NB4 (cell line): ENCODE data around the gene HTR2C.

Experiments
- DNase-seq: peaks from one replicate; pipeline ENCODE4 v3.0.0; 2010; ENCODE audit warnings: low read depth
- H3K4me3 ChIP-seq: one replicate; pipeline ENCODE4 v1.5.1; 2011; ENCODE audit warnings: mild to moderate bottlenecking, low read depth, low read length, moderate library complexity
- MYC ChIP-seq: IDR thresholded peaks from 2 replicates; pipeline ENCODE4 v1.6.1; 2011; ENCODE audit warnings: low read depth, low read length
- POLR2A ChIP-seq: IDR thresholded peaks from 2 replicates; pipeline ENCODE4 v1.6.1; 2011; ENCODE audit warnings: mild to moderate bottlenecking; ENCODE audit not compliant: insufficient read length; ENCODE audit errors: extremely low read depth
- TF ChIP-seq, protein P1 (sequence below): IDR thresholded peaks from 2 replicates; pipeline ENCODE4 v1.6.1; 2011; ENCODE audit warnings: low read depth, low read length
- TF ChIP-seq, protein P2 (sequence below): IDR thresholded peaks from one replicate; pipeline ENCODE4 v1.5.1; 2012; ENCODE audit warnings: low read depth, low read length

HTR2C gene

DNA sequence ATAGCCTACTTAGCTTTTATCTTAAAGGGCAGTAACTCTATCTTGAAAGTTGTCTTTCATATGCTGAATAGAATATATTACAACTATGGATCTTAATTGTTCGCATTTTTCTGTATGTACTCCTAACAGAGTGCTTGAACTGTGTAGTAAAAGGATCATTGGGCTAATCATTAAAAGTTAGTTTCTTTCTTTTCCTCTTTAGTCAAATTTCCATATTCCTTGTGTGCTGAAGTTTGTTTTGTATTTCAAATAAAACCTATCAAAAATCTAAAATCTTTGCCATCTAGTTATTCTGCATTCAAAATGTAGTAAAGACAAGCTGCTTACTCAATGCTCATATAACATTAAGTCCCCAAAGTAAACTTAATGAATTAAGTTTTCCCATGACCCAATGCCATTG lies 182.7 kb downstream of the HTR2C start:
- no peak for TF ChIP-seq MYC
- TF ChIP-seq POLR2A: no peak
- TF ChIP-seq, protein P1, sequence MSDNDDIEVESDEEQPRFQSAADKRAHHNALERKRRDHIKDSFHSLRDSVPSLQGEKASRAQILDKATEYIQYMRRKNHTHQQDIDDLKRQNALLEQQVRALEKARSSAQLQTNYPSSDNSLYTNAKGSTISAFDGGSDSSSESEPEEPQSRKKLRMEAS: no peak
- TF ChIP-seq, protein P2, sequence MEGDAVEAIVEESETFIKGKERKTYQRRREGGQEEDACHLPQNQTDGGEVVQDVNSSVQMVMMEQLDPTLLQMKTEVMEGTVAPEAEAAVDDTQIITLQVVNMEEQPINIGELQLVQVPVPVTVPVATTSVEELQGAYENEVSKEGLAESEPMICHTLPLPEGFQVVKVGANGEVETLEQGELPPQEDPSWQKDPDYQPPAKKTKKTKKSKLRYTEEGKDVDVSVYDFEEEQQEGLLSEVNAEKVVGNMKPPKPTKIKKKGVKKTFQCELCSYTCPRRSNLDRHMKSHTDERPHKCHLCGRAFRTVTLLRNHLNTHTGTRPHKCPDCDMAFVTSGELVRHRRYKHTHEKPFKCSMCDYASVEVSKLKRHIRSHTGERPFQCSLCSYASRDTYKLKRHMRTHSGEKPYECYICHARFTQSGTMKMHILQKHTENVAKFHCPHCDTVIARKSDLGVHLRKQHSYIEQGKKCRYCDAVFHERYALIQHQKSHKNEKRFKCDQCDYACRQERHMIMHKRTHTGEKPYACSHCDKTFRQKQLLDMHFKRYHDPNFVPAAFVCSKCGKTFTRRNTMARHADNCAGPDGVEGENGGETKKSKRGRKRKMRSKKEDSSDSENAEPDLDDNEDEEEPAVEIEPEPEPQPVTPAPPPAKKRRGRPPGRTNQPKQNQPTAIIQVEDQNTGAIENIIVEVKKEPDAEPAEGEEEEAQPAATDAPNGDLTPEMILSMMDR: no peak
- no peak overlapping the region for H3K4me3 ChIP-seq
- no peak for DNase-seq

DNA sequence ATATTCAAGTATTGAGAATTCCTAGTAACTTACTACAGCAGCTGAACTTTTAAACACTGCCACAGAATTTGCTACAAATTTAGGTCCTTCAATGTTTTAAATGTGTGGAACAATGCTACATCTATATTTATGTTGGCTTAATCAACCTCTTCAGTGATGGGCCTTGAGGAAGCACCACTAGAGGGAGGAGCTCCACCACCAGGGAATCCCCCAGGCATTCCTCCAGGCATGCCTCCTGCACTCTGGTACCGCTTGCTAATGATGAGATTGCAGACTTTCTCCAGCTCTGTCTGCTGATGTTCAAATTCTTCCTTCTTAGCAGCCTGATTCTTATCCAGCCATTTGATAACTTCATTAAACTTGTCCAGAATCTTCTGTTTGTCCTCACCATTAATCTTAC lies 190.8 kb downstream of the HTR2C start:
- no peak for TF ChIP-seq MYC
- TF ChIP-seq, protein P1: no peak
- TF ChIP-seq, protein P2: no peak
- no peak for TF ChIP-seq POLR2A
- H3K4me3 ChIP-seq: no peak overlapping the region
- no peak for DNase-seq

DNA sequence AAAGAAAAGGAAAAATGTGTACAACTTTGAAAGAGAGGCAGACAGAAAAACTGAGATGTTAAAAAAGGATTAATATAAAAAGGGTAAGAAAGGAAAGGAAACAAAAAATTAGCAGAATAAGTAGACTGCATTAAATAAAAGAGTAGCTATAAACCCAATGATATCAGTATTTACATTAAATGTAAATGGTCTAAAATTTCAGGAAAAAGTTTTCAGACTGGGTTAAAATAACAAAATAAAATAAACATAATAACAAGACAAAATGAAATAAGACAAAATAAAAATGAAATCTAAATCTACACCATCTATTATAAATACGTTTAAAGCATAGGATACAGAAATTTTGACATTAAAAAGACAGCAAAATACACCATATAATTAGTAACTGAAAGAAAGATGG lies 199.0 kb downstream of the HTR2C start:
- no peak for DNase-seq
- no peak overlapping the region for H3K4me3 ChIP-seq

DNA sequence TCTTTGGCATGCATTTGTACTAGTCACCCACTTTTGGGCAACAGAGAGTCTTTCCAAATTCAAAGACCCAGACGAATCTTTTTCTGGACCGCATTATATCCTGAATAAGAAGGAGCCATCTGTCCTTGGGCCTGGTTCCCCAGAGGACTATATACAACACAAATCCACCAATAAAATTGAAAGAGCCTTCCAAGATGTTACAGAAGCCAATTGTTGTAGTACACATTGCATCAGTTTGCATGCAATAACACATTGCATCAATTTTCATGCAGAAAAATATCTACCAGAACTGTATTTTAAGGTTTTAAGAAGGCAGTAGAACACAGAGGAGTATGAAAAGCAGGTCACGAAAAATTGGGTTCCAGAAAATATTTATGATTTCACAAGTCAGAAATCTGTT lies 203.2 kb downstream of the HTR2C start:
- TF ChIP-seq, protein P2: no peak
- TF ChIP-seq MYC (no peak), POLR2A (no peak)
- TF ChIP-seq, protein P1: no peak
- H3K4me3 ChIP-seq: no peak overlapping the region
- no peak for DNase-seq

More for the DNA sequence above, 199.0 kb downstream of the HTR2C start:
- no peak for TF ChIP-seq POLR2A
- TF ChIP-seq, protein P2: no peak
- TF ChIP-seq, protein P1: no peak
- TF ChIP-seq MYC: no peak

DNA sequence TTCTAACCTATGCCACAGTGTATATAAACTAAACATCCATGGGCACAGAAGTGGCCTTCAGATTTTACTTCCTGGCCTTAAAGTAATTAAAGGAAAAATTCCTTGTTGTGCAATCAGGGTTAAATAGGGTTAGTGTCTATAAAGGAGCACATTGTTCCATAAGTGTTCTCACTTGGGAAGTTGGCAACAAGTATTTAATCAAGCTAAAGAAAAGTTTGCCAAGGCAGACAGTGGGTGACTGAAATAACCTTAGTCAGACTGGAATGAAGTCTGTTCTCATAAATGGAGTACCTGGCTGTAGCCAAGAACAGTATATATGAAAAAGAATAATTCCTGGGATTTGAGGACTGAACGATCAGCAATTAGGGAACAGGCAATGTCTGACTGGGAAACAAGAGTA lies 213.6 kb downstream of the HTR2C start:
- H3K4me3 ChIP-seq: no peak overlapping the region
- TF ChIP-seq MYC: no peak
- no peak for TF ChIP-seq POLR2A
- TF ChIP-seq, protein P2: no peak
- TF ChIP-seq, protein P1: no peak
- DNase-seq: no peak

DNA sequence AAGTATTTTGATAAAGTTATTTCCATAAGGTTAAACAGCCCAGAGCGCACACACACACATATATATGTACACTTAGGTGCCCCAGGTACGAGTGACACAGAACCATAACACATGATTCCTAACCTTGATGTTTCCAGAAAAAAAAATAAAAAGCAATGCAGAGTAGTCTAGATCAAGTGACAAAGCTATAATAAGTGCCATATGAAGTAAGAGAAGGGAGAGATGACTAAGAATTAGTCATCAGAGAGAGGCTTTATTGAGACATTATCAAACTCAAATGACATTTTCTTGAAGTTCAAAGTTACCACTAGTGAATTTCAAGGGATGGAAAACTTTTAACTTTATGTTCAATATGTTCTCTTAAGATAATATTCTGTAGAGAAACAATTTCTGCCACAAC lies 215.0 kb downstream of the HTR2C start:
- H3K4me3 ChIP-seq: no peak overlapping the region
- TF ChIP-seq, protein P1: no peak
- no peak for TF ChIP-seq POLR2A
- TF ChIP-seq MYC: no peak
- TF ChIP-seq, protein P2: no peak
- no peak for DNase-seq
